ENCODE data around the gene OR8U1.
"Not testable (repeated sequence)": the region's sequence is repeated elsewhere in the genome, so short reads cannot be mapped to it uniquely, and the experiment has no call there.

OR8U1 gene

GRCh38 chr11:56375324-56375723 is at the start of gene OR8U1:
Gene OR8U1, plus strand, starts transcription at chr11:56375624. Its CDS starts 0 bp downstream, at chr11:56375624.
- DNase-seq: no peak

DNA sequence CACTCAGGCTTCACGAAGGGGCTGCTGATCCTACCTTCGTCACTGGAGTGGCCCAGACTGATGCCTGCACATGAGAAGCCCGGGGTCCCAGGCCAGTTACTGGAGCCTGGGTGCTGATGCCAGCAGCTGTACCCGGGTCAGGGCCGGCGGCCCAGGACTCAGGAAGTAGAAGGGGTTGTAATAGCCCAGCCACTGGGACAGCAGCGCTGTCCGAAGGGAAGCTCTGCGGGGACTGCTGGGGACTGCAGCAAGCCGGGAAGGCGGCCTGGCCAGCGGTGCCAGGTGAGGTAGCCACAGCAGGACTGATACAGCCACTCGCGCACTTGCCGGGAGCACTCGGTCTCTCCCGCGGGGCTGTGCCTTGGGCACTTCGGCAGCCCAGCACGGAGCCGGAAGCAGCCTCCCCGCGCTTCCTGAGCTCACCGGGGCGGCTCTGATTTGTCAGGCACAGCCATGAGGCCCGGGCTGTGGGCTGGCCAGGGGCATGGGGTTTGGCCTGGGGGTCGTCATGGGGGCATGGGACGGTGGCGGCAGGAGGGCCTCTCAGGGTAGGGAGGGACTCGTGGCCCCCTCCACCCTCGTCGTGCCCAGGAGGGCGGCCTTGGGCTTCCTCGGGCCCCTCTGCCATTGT is 43.4 kb upstream of the OR8U1 start:
- DNase-seq: no peak

DNA sequence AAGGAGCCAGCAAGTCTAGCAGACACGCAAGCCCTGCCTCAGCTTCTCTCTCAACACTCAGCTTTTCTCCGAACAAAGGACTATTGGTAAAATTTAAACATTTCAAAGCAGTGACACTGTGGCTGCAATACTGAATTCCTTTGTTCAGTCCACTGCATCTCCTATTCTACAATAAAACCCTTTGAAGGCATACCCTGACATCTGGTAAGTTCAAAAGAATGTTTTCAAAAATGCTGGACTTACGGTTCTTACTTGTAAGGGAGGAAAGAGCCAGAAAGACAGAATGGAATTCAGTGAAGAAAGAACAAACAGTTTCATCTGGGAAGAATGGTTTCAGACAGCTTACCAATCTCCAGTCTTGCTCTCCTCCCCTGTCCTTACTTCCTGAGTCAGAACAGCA is 42.3 kb upstream of the OR8U1 start:
- no peak for DNase-seq

DNA sequence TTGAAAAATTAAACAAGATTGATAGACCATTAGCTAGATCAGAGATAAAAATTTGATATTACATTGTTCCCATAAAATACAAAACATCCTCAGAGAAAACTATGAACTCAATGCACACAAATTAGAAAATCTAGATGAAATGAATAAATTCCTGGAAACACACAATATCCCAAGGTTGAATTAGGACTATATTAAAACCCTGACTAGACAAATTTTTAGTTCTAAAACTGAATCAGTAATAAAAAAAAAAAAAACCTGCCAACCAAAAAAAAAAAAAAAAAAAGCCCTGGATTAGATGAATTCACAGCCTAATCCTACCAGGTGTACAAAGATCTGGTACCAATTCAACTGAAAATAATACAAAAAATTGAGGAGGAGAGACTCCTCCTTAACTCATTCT is 35.1 kb upstream of the OR8U1 start:
- no peak for DNase-seq

DNA sequence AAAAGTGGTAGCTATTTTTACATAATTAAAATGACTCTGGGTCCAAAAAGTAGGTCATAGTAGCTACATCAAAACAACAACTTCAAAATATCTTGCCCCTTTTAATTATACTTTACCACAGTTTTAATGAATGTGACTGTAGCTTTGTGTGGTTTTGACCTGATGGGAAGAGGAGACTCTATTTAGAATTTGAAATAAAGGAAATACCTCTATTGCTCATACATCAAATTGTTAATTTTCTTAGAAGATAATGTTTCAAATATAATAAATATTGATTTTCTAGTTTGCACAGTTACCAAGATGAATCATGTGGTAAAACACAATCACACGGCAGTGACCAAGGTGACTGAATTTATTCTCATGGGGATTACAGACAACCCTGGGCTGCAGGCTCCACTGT is 29.7 kb upstream of the OR8U1 start, which contains the start of gene OR8K1:
OR8K1 (plus strand) TSS at position 301 of the 400 bp plus-strand sequence; CDS start at position 301, 0 bp downstream.
- no peak for DNase-seq

- DNase-seq: no peak
Measured at GRCh38 chr11:56353991-56354390, 21.4 kb upstream of the OR8U1 start, which contains the start of gene OR8J1. Gene OR8J1, plus strand, starts transcription at chr11:56354291. Its CDS starts 5,956 bp downstream, at chr11:56360247.

GRCh38 chr11:56380120-56380519 is 4.7 kb downstream of the OR8U1 start:
- no peak for DNase-seq

- no peak for DNase-seq
Measured at GRCh38 chr11:56394381-56394780, 19.0 kb downstream of the OR8U1 start.

- no peak for DNase-seq
Measured at GRCh38 chr11:56396047-56396446, 20.6 kb downstream of the OR8U1 start.

DNA sequence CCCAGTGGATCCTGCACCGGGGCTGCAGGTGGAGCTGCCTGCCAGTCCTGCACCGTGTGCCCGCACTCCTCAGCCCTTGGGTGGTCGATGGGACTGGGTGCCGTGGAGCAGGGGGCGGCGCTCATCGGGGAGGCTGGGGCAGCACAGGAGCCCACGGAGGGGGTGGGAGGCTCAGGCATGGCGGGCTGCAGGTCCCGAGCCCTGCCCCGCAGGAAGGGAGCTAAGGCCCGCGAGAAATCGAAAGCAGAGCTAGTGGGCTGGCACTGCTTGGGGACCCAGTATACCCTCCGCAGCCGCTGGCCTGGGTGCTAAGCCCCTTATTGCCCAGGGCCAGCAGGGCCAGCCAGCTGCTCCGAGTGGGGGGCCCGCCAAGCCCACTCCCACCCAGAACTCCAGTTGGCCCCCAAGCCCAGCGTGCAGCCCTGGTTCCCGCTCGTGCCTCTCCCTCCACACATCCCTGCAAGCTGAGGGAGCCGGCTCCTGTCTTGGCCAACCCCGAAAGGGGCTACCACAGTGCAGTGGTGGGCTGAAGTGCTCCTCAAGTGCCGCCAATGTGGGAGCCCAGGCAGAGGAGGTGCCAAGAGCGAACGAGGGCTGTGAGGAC is 26.5 kb downstream of the OR8U1 start:
- not testable (repeated sequence) for DNase-seq

- DNase-seq: no peak
Measured at GRCh38 chr11:56404393-56404792, 29.0 kb downstream of the OR8U1 start.

- no peak for DNase-seq
Measured at GRCh38 chr11:56410801-56411200, 35.4 kb downstream of the OR8U1 start.

GRCh38 chr11:56412396-56412795 is 37.0 kb downstream of the OR8U1 start, which contains the start of gene OR5AL1:
Gene OR5AL1, plus strand, starts transcription at chr11:56412696.
- no peak for DNase-seq
